GM19468 (cell line): Measurements from ENCODE around the gene SNTB2.
"Not testable (repeated sequence)": the region's sequence is repeated elsewhere in the genome, so short reads cannot be mapped to it uniquely, and the experiment has no call there.

Experiments used
- ATAC-seq: cut with Tn5 transposase; IDR thresholded peaks from one replicate; pipeline ENCODE4 v1.9.1; 2021; ENCODE audit warnings: mild to moderate bottlenecking, moderate library complexity, moderate number of reproducible peaks; ENCODE audit not compliant: unreplicated experiment; ENCODE audit errors: extremely low read depth

SNTB2 gene

GRCh38 chr16:69276148-69277115, 89.5 kb downstream of the SNTB2 start:
- no peak for ATAC-seq

GRCh38 chr16:69277413-69277812, 90.4 kb downstream of the SNTB2 start:
- ATAC-seq: no peak

GRCh38 chr16:69283851-69284250, 96.9 kb downstream of the SNTB2 start:
- ATAC-seq: no peak

GRCh38 chr16:69285240-69285639, 98.3 kb downstream of the SNTB2 start:
- no peak for ATAC-seq

GRCh38 chr16:69286941-69287713, 100.2 kb downstream of the SNTB2 start:
- ATAC-seq: no peak

GRCh38 chr16:69291657-69292056, 104.7 kb downstream of the SNTB2 start:
- ATAC-seq: not testable (repeated sequence)

GRCh38 chr16:69293401-69293800, 106.4 kb downstream of the SNTB2 start:
- no peak for ATAC-seq

- ATAC-seq: no peak
These were observed 107.1 kb downstream of the SNTB2 start for GRCh38 chr16:69294051-69294450.

GRCh38 chr16:69296771-69297170, 109.8 kb downstream of the SNTB2 start:
- not testable (repeated sequence) for ATAC-seq

GRCh38 chr16:69298261-69298660, 111.3 kb downstream of the SNTB2 start:
- no peak for ATAC-seq

- ATAC-seq: no peak
These were observed 114.2 kb downstream of the SNTB2 start for GRCh38 chr16:69301187-69301586.

GRCh38 chr16:69301861-69302260, 114.9 kb downstream of the SNTB2 start:
- ATAC-seq: no peak

- no peak for ATAC-seq
These were observed 115.3 kb downstream of the SNTB2 start for GRCh38 chr16:69302301-69302700.

- ATAC-seq: no peak
These were observed 119.1 kb downstream of the SNTB2 start for GRCh38 chr16:69306031-69306430.

GRCh38 chr16:69307091-69307490, 120.1 kb downstream of the SNTB2 start:
- ATAC-seq: no peak

GRCh38 chr16:69307856-69308255, 120.9 kb downstream of the SNTB2 start:
- ATAC-seq: no peak

GRCh38 chr16:69309316-69309715, 122.4 kb downstream of the SNTB2 start:
- ATAC-seq: no peak

- ATAC-seq: peak; percentile 70
These were observed 123.9 kb downstream of the SNTB2 start, which contains the start of gene VPS4A for GRCh38 chr16:69310653-69311532. Gene VPS4A (plus strand): TSS chr16:69311350. CDS start chr16:69311512, 162 bp downstream.

- peak; percentile 6 for ATAC-seq
These were observed 124.8 kb downstream of the SNTB2 start for GRCh38 chr16:69311533-69312387.
